ENCODE data around the gene SPAG9.

Gene SPAG9

GRCh38 chr17:51046514-51047384 lies 73.9 kb downstream of the SPAG9 start:
- no peaks in the 10 kb centered on the region for H3K9me3 Mint-ChIP-seq
- peaks cover 7% of the 10 kb centered on the region for H3K36me3 Mint-ChIP-seq (ENCODE audit: low read depth)
- no peaks in the 10 kb centered on the region for H3K27me3 Mint-ChIP-seq
- no peak overlapping the region for H3K27ac Mint-ChIP-seq
- H3K4me1 Mint-ChIP-seq (ENCODE audit: low read depth) = peaks cover 10% of the 10 kb centered on the region
- H3K4me3 Mint-ChIP-seq = no peak overlapping the region

- no peaks in the 10 kb centered on the region for H3K9me3 Mint-ChIP-seq
- no peak overlapping the region for H3K4me3 Mint-ChIP-seq
- peaks cover 10% of the 10 kb centered on the region for H3K4me1 Mint-ChIP-seq (ENCODE audit: low read depth)
- no peak overlapping the region for H3K27ac Mint-ChIP-seq
- H3K27me3 Mint-ChIP-seq = no peaks in the 10 kb centered on the region
- H3K36me3 Mint-ChIP-seq (ENCODE audit: low read depth) = peaks cover 7% of the 10 kb centered on the region
Measured at GRCh38 chr17:51046046-51046445, 74.6 kb downstream of the SPAG9 start.

- Mint-ChIP-seq H3K4me3 (no peak overlapping the region), H3K27ac (no peak overlapping the region), H3K9me3 (no peaks in the 10 kb centered on the region), H3K36me3 (ENCODE audit: low read depth) (peaks cover 7% of the 10 kb centered on the region), H3K4me1 (ENCODE audit: low read depth) (peaks cover 8% of the 10 kb centered on the region), H3K27me3 (no peaks in the 10 kb centered on the region)
Measured at GRCh38 chr17:51045621-51046020, 75.0 kb downstream of the SPAG9 start.

GRCh38 chr17:51044976-51045375 lies 75.7 kb downstream of the SPAG9 start:
- H3K4me3 Mint-ChIP-seq = no peak overlapping the region
- H3K36me3 Mint-ChIP-seq (ENCODE audit: low read depth) = peaks cover 7% of the 10 kb centered on the region
- no peaks in the 10 kb centered on the region for H3K9me3 Mint-ChIP-seq
- no peaks in the 10 kb centered on the region for H3K27me3 Mint-ChIP-seq
- H3K27ac Mint-ChIP-seq = no peak overlapping the region
- H3K4me1 Mint-ChIP-seq (ENCODE audit: low read depth) = peaks cover 3% of the 10 kb centered on the region

- Mint-ChIP-seq H3K4me3 (no peak overlapping the region), H3K36me3 (ENCODE audit: low read depth) (peaks cover 30% of the 10 kb centered on the region), H3K27me3 (no peaks in the 10 kb centered on the region), H3K9me3 (no peaks in the 10 kb centered on the region), H3K4me1 (ENCODE audit: low read depth) (peaks cover 20% of the 10 kb centered on the region), H3K27ac (peak overlapping the region; percentile 7)
Measured at GRCh38 chr17:51036084-51036483, 84.6 kb downstream of the SPAG9 start.

- no peak overlapping the region for H3K27ac Mint-ChIP-seq
- H3K9me3 Mint-ChIP-seq = no peaks in the 10 kb centered on the region
Measured at GRCh38 chr17:51035431-51035830, 85.2 kb downstream of the SPAG9 start.

GRCh38 chr17:51034800-51035199 lies 85.9 kb downstream of the SPAG9 start:
- H3K4me3 Mint-ChIP-seq = no peak overlapping the region
- H3K4me1 Mint-ChIP-seq (ENCODE audit: low read depth) = peaks cover 29% of the 10 kb centered on the region
- peaks cover 32% of the 10 kb centered on the region for H3K36me3 Mint-ChIP-seq (ENCODE audit: low read depth)
- no peaks in the 10 kb centered on the region for H3K9me3 Mint-ChIP-seq
- H3K27ac Mint-ChIP-seq = no peak overlapping the region
- H3K27me3 Mint-ChIP-seq = no peaks in the 10 kb centered on the region

More at GRCh38 chr17:51035431-51035830, 85.2 kb downstream of the SPAG9 start:
- peaks cover 22% of the 10 kb centered on the region for H3K4me1 Mint-ChIP-seq (ENCODE audit: low read depth)
- H3K4me3 Mint-ChIP-seq = no peak overlapping the region
- H3K36me3 Mint-ChIP-seq (ENCODE audit: low read depth) = peaks cover 32% of the 10 kb centered on the region
- H3K27me3 Mint-ChIP-seq = no peaks in the 10 kb centered on the region

- Mint-ChIP-seq H3K4me3 (no peak overlapping the region), H3K4me1 (ENCODE audit: low read depth) (peaks cover 45% of the 10 kb centered on the region), H3K27me3 (no peaks in the 10 kb centered on the region), H3K27ac (no peak overlapping the region), H3K36me3 (ENCODE audit: low read depth) (peaks cover 23% of the 10 kb centered on the region), H3K9me3 (no peaks in the 10 kb centered on the region)
Measured at GRCh38 chr17:51032850-51033249, 87.8 kb downstream of the SPAG9 start.

- Mint-ChIP-seq H3K4me3 (peak overlapping the region; percentile 35), H3K27me3 (no peaks in the 10 kb centered on the region), H3K27ac (peak overlapping the region; percentile 45), H3K4me1 (ENCODE audit: low read depth) (peaks cover 28% of the 10 kb centered on the region), H3K36me3 (ENCODE audit: low read depth) (peaks cover 18% of the 10 kb centered on the region), H3K9me3 (no peaks in the 10 kb centered on the region)
Measured at GRCh38 chr17:51029568-51030463, 90.9 kb downstream of the SPAG9 start.

- Mint-ChIP-seq H3K36me3 (ENCODE audit: low read depth) (peaks cover 15% of the 10 kb centered on the region), H3K27ac (peak overlapping the region; percentile 45), H3K4me3 (peak overlapping the region; percentile 35), H3K27me3 (no peaks in the 10 kb centered on the region), H3K9me3 (no peaks in the 10 kb centered on the region), H3K4me1 (ENCODE audit: low read depth) (peaks cover 25% of the 10 kb centered on the region)
Measured at GRCh38 chr17:51029142-51029541, 91.5 kb downstream of the SPAG9 start.

GRCh38 chr17:51028176-51028863 lies 92.3 kb downstream of the SPAG9 start:
- Mint-ChIP-seq H3K9me3 (no peaks in the 10 kb centered on the region), H3K4me1 (ENCODE audit: low read depth) (peaks cover 25% of the 10 kb centered on the region), H3K36me3 (ENCODE audit: low read depth) (peaks cover 12% of the 10 kb centered on the region), H3K4me3 (no peak overlapping the region), H3K27ac (no peak overlapping the region), H3K27me3 (no peaks in the 10 kb centered on the region)

GRCh38 chr17:51018541-51018940 lies 102.1 kb downstream of the SPAG9 start:
- H3K4me1 Mint-ChIP-seq (ENCODE audit: low read depth) = no peaks in the 10 kb centered on the region
- H3K36me3 Mint-ChIP-seq (ENCODE audit: low read depth) = peaks cover 33% of the 10 kb centered on the region
- H3K4me3 Mint-ChIP-seq = no peak overlapping the region
- H3K27me3 Mint-ChIP-seq = no peaks in the 10 kb centered on the region
- H3K9me3 Mint-ChIP-seq = no peaks in the 10 kb centered on the region
- H3K27ac Mint-ChIP-seq = no peak overlapping the region

- Mint-ChIP-seq H3K4me3 (no peak overlapping the region), H3K36me3 (ENCODE audit: low read depth) (peaks cover 39% of the 10 kb centered on the region), H3K9me3 (no peaks in the 10 kb centered on the region), H3K27ac (no peak overlapping the region), H3K4me1 (ENCODE audit: low read depth) (no peaks in the 10 kb centered on the region), H3K27me3 (no peaks in the 10 kb centered on the region)
Measured at GRCh38 chr17:51017270-51017669, 103.4 kb downstream of the SPAG9 start.

- H3K36me3 Mint-ChIP-seq (ENCODE audit: low read depth) = peaks cover 39% of the 10 kb centered on the region
- H3K4me3 Mint-ChIP-seq = no peak overlapping the region
- H3K27me3 Mint-ChIP-seq = no peaks in the 10 kb centered on the region
- no peak overlapping the region for H3K27ac Mint-ChIP-seq
- H3K4me1 Mint-ChIP-seq (ENCODE audit: low read depth) = no peaks in the 10 kb centered on the region
- H3K9me3 Mint-ChIP-seq = no peaks in the 10 kb centered on the region
Measured at GRCh38 chr17:51016099-51016498, 104.6 kb downstream of the SPAG9 start.

Data from stimulated activated naive CD8-positive, alpha-beta T cell treated with anti-CD3 and anti-CD28 coated beads, Interleukin-15, Interleukin-2, amounts not matched to agents 100 ng/mL and 50 ng/mL, for 24 hours (primary cell).